ENCODE data around the gene PRDX2.
A peak's percentile ranks its signal among the peaks of the same experiment; 100 is the strongest.

The PRDX2 gene

GRCh38 chr19:12790628-12791344 is 10.8 kb downstream of the PRDX2 start:
- DNase-seq (ENCODE audit: low read depth): no peak
- no peak for TF ChIP-seq CTCF (IDR thresholded peaks at IDR 0.05; ENCODE audit: insufficient read depth, low read depth, low read length, missing control alignments)
- peak overlapping the region; percentile 92 for H3K4me3 ChIP-seq (ENCODE audit: low read length)

- DNase-seq (ENCODE audit: low read depth): peak; percentile 98
- H3K4me3 ChIP-seq (ENCODE audit: low read length): peak overlapping the region; percentile 92
- TF ChIP-seq CTCF (IDR thresholded peaks at IDR 0.05; ENCODE audit: insufficient read depth, low read depth, low read length, missing control alignments): no peak
Observed at GRCh38 chr19:12789904-12790619, 11.5 kb downstream of the PRDX2 start.

DNA sequence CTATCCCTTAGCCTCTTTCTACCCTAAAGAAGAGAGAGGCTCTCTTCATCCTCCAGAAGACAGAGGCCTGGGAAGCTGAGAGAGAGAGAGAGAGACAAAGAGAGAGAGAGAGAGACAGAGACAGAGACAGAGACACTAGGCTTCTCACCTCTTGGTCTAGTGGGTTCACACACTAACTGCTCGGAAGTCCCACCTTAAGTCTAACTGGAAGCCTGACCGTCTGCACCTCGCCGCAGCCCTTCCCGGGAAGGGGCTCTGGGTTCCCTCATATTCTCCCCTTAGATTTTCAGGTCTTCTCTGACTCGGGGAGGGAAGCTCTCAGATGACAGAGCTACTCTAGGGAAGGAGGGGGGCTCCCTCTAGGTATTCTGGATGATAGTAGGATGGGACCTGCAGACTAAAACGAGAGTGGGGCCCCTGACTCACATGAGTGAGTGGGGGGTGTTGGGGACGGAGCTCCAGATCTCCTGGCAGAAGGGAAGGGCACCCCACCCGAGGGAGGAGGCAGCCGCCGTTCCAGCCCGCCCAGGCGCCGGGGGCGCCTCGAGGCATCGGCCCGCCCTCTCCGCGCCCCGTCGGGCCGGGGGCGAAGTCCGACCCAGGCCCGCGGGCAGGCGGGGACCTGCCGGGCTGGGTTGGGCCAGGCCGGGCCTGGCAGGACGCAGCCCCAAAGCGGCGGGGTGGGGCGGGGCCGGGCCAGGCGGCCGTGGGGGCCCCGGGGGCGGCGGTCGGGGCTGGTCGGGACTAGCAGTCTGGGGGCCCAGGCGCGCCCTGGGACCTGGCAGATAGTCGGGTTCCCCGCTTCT is 12.3 kb downstream of the PRDX2 start:
- DNase-seq (ENCODE audit: low read depth): peak; percentile 64
- H3K4me3 ChIP-seq (ENCODE audit: low read length): peak overlapping the region; percentile 27
- no peak for TF ChIP-seq CTCF (IDR thresholded peaks at IDR 0.05; ENCODE audit: insufficient read depth, low read depth, low read length, missing control alignments)

- no peak for TF ChIP-seq CTCF (IDR thresholded peaks at IDR 0.05; ENCODE audit: insufficient read depth, low read depth, low read length, missing control alignments)
- DNase-seq (ENCODE audit: low read depth): peak; percentile 67
- H3K4me3 ChIP-seq (ENCODE audit: low read length): peak overlapping the region; percentile 27
Observed at GRCh38 chr19:12788682-12789097, 12.9 kb downstream of the PRDX2 start.

DNA sequence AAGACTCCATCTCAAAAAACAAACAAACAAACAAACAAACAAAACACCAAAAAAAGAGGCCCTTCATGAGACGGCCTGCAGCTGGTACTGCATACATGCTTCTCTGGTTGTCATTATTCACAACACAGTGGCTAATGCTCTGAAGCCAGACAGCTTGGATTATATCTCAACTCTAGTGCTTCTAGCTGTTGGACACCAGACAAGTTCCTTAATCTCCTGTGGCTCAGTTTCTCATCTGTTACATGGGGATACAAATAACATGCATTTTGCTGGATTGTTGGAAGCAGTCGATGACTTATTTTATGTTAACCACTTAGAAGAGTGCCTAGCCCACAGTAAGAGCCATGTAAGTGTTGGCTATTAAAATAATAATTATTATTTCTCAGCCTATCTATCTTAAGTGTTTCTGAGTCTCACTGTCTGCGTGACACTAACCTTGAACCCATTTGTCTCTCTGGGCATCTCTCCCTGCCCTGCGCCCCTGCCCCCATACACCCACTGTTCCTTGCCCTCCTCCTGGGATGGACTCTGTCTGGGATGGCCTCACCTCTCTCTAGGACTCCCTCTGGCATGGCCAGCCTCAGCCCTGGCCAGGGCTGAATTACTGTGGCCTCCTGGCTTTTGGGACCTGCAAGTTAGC is 13.4 kb downstream of the PRDX2 start:
- no peak for DNase-seq (ENCODE audit: low read depth)
- no peak overlapping the region for H3K4me3 ChIP-seq (ENCODE audit: low read length)

More for the DNA sequence above, 13.4 kb downstream of the PRDX2 start:
- no peak for TF ChIP-seq CTCF (IDR thresholded peaks at IDR 0.05; ENCODE audit: insufficient read depth, low read depth, low read length, missing control alignments)

Measured in epithelial cell of esophagus (primary cell).